HG03025 (cell line): ENCODE data around the gene C1orf216.
"Not testable (repeated sequence)": the region's sequence is repeated elsewhere in the genome, so short reads cannot be mapped to it uniquely, and the experiment has no call there.

Experiments
- ATAC-seq: cut with Tn5 transposase; IDR thresholded peaks from one replicate; pipeline ENCODE4 v1.9.1; 2021; ENCODE audit warnings: mild to moderate bottlenecking, moderate library complexity; ENCODE audit not compliant: unreplicated experiment, low FRiP score

C1orf216 gene

GRCh38 chr1:35718492-35719336 is at the start of gene C1orf216:
Gene C1orf216, minus strand, starts transcription at chr1:35718884. Its CDS starts 2,563 bp downstream, at chr1:35716321.
- peak; percentile 73 for ATAC-seq

GRCh38 chr1:35764283-35764682 is 45.6 kb upstream of the C1orf216 start:
- no peak for ATAC-seq

- ATAC-seq, result no peak
Observed at GRCh38 chr1:35763201-35763600, 44.5 kb upstream of the C1orf216 start.

- no peak for ATAC-seq
Observed at GRCh38 chr1:35762141-35762540, 43.5 kb upstream of the C1orf216 start.

GRCh38 chr1:35756064-35756463 is 37.4 kb upstream of the C1orf216 start:
- no peak for ATAC-seq

- ATAC-seq, result no peak
Observed at GRCh38 chr1:35753626-35754260, 35.1 kb upstream of the C1orf216 start.

GRCh38 chr1:35748326-35748725 is 29.6 kb upstream of the C1orf216 start:
- ATAC-seq, result no peak

- no peak for ATAC-seq
Observed at GRCh38 chr1:35745124-35745730, 26.5 kb upstream of the C1orf216 start.

GRCh38 chr1:35737120-35737519 is 18.4 kb upstream of the C1orf216 start:
- ATAC-seq, result no peak

GRCh38 chr1:35727434-35728040 is 8.9 kb upstream of the C1orf216 start:
- no peak for ATAC-seq

- ATAC-seq, result no peak
Observed at GRCh38 chr1:35726450-35727433, 8.1 kb upstream of the C1orf216 start.

- ATAC-seq, result no peak
Observed at GRCh38 chr1:35725596-35725995, 6.9 kb upstream of the C1orf216 start.

GRCh38 chr1:35717911-35718476 is 690 bp downstream of the C1orf216 start:
- no peak for ATAC-seq

GRCh38 chr1:35715568-35716002 is 3.1 kb downstream of the C1orf216 start:
- ATAC-seq, result no peak

- ATAC-seq, result no peak
Observed at GRCh38 chr1:35714921-35715567, 3.6 kb downstream of the C1orf216 start.

- ATAC-seq, result not testable (repeated sequence)
Observed at GRCh38 chr1:35711098-35711497, 7.6 kb downstream of the C1orf216 start.

- ATAC-seq, result no peak
Observed at GRCh38 chr1:35708952-35709351, 9.7 kb downstream of the C1orf216 start.

- no peak for ATAC-seq
Observed at GRCh38 chr1:35708441-35708921, 10.2 kb downstream of the C1orf216 start.
